WTC11 (cell line): ENCODE measurements around the gene TMSB15C.
"Not testable (repeated sequence)": the region's sequence is repeated elsewhere in the genome, so short reads cannot be mapped to it uniquely, and the experiment has no call there.

Experiments
- CTCF ChIP-seq: fragments of 200-600 bp; IDR thresholded peaks from 2 replicates; pipeline ENCODE4 v1.8.0; 2022; ENCODE audit warnings: antibody characterized with exemption
- TP53 ChIP-seq: sonication (generic); formaldehyde crosslinking; IDR thresholded peaks from 2 replicates; pipeline ENCODE4 v1.8.1; 2023; ENCODE audit warnings: mild to moderate bottlenecking, missing genetic modification reagents

- not testable (repeated sequence) for TF ChIP-seq CTCF, TP53
Observed at GRCh38 chrX:104054956-104055355, 21.1 kb downstream of the TMSB15C start.
